ENCODE results near the gene LRBA.

DNA sequence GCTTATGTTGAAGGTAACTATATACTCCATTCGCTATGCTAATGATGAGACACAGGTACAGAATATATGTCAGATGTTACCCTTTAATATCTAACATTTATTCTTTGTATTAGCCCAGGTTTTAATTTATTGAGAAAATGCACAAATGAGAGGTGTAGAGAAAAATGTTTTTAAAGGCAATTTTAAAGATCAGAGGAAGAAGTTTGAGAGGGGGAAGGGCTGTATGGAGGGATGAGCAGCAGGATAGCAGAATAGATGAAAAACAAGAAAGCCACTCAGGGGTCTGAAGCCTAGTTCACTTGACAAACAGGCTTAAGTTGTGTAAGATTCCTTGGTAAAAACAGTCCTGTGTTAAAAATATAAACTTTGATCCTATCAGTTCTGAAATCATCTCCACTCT is 429.5 kb downstream of the LRBA start:
- TF ChIP-seq, protein P1, sequence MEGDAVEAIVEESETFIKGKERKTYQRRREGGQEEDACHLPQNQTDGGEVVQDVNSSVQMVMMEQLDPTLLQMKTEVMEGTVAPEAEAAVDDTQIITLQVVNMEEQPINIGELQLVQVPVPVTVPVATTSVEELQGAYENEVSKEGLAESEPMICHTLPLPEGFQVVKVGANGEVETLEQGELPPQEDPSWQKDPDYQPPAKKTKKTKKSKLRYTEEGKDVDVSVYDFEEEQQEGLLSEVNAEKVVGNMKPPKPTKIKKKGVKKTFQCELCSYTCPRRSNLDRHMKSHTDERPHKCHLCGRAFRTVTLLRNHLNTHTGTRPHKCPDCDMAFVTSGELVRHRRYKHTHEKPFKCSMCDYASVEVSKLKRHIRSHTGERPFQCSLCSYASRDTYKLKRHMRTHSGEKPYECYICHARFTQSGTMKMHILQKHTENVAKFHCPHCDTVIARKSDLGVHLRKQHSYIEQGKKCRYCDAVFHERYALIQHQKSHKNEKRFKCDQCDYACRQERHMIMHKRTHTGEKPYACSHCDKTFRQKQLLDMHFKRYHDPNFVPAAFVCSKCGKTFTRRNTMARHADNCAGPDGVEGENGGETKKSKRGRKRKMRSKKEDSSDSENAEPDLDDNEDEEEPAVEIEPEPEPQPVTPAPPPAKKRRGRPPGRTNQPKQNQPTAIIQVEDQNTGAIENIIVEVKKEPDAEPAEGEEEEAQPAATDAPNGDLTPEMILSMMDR (IDR thresholded peaks at IDR 0.05) = no peak
- TF ChIP-seq POLR2A (IDR thresholded peaks at IDR 0.05) = no peak

Measured in testis (tissue), 2 donors.